GM23338 (cell line): ENCODE measurements around the gene USP6NL. TPM values are rescaled to one million over a fixed set of nuclear protein-coding genes. Genes with fewer than 3 reads are reported as not detected.

Experiments used
- ATAC-seq: fragments of 200-7000 bp; cut with Tn5 transposase; 3 replicates; pipeline ENCODE4 v1.9.1; 2020
- DNase-seq: peaks from one replicate; pipeline ENCODE4 v3.0.0-alpha.2; 2015; ENCODE audit warnings: low spot score
- H2AFZ ChIP-seq: fragments of 200-600 bp; sonication (generic); 2 replicates; pipeline ENCODE4 v1.8.0; 2016; ENCODE audit warnings: antibody characterized with exemption, mild to moderate bottlenecking, moderate library complexity
- H3F3A ChIP-seq: fragments of 200-600 bp; sonication (generic); replicated peaks from 2 replicates; pipeline ENCODE4 v1.8.0; 2017; ENCODE audit warnings: antibody characterized with exemption, mixed run types, low read depth
- H3K27ac ChIP-seq: fragments of 200-600 bp; sonication (generic); 2 replicates; pipeline ENCODE4 v1.6.1; 2016; ENCODE audit warnings: low read depth
- H3K27me3 ChIP-seq: fragments of 200-600 bp; sonication (generic); 2 replicates; pipeline ENCODE4 v1.8.0; 2016; ENCODE audit warnings: mild to moderate bottlenecking, mixed run types, moderate library complexity; ENCODE audit not compliant: insufficient read depth
- H3K36me3 ChIP-seq: fragments of 200-600 bp; sonication (generic); 2 replicates; pipeline ENCODE4 v1.8.0; 2016; ENCODE audit warnings: mild to moderate bottlenecking; ENCODE audit not compliant: insufficient read depth
- H3K4me1 ChIP-seq: fragments of 200-600 bp; sonication (generic); 2 replicates; pipeline ENCODE4 v1.8.0; 2016; ENCODE audit warnings: mild to moderate bottlenecking, moderate library complexity; ENCODE audit not compliant: insufficient read depth
- H3K4me2 ChIP-seq: fragments of 200-600 bp; sonication (generic); 2 replicates; pipeline ENCODE4 v1.7.1; 2017; ENCODE audit warnings: mixed run types
- H3K4me3 ChIP-seq: fragments of 200-600 bp; sonication (generic); 2 replicates; pipeline ENCODE4 v1.6.1; 2016; ENCODE audit warnings: mixed run types
- H3K79me2 ChIP-seq: fragments of 200-600 bp; sonication (generic); replicated peaks from 2 replicates; pipeline ENCODE4 v1.8.0; 2017; ENCODE audit warnings: mild to moderate bottlenecking; ENCODE audit not compliant: insufficient read depth
- H3K9me2 ChIP-seq: fragments of 200-600 bp; sonication (generic); 2 replicates; pipeline ENCODE4 v1.8.0; 2017; ENCODE audit not compliant: insufficient read depth
- H4K20me1 ChIP-seq: fragments of 200-600 bp; sonication (generic); replicated peaks from 2 replicates; pipeline ENCODE4 v1.8.0; 2017; ENCODE audit warnings: mild to moderate bottlenecking; ENCODE audit not compliant: insufficient read depth
- H3K27ac Mint-ChIP-seq: 2 replicates; pipeline ENCODE4 v1.8.0; 2020; ENCODE audit warnings: inconsistent platforms, mild to moderate bottlenecking, moderate library complexity, mixed read lengths
- H3K27me3 Mint-ChIP-seq: 3 replicates; pipeline ENCODE4 v1.8.0; 2022; ENCODE audit warnings: low read depth, mild to moderate bottlenecking, moderate library complexity, mixed read lengths, inconsistent platforms; ENCODE audit not compliant: insufficient read depth, poor library complexity
- H3K36me3 Mint-ChIP-seq: 3 replicates; pipeline ENCODE4 v1.8.0; 2021; ENCODE audit warnings: low read depth, mild to moderate bottlenecking, inconsistent platforms, moderate library complexity, mixed read lengths
- H3K4me1 Mint-ChIP-seq: 3 replicates; pipeline ENCODE4 v1.8.0; 2020; ENCODE audit warnings: mild to moderate bottlenecking, inconsistent platforms, mixed read lengths
- H3K4me3 Mint-ChIP-seq: 3 replicates; pipeline ENCODE4 v1.8.0; 2021; ENCODE audit warnings: moderate library complexity, mild to moderate bottlenecking, inconsistent platforms, mixed read lengths
- H3K9me3 Mint-ChIP-seq: 3 replicates; pipeline ENCODE4 v1.8.0; 2020; ENCODE audit warnings: moderate library complexity, mild to moderate bottlenecking, inconsistent platforms, mixed read lengths
- EZH2 ChIP-seq: fragments of 200-600 bp; sonication (generic); IDR thresholded peaks from one replicate; pipeline ENCODE4 v1.8.0; 2017; ENCODE audit warnings: antibody characterized with exemption, mild to moderate bottlenecking, low read depth; ENCODE audit not compliant: unreplicated experiment
- EZH2phosphoT487 ChIP-seq: fragments of 200-600 bp; sonication (generic); IDR thresholded peaks from one replicate; pipeline ENCODE4 v1.8.1; 2018; ENCODE audit warnings: antibody characterized with exemption; ENCODE audit not compliant: unreplicated experiment
- JUNB ChIP-seq: IDR thresholded peaks from one replicate; pipeline ENCODE4 v1.6.1; 2016; ENCODE audit warnings: antibody characterized with exemption; ENCODE audit not compliant: unreplicated experiment
- POLR2AphosphoS5 ChIP-seq: IDR thresholded peaks from 2 replicates; pipeline ENCODE4 v1.6.1; 2016; ENCODE audit warnings: antibody characterized with exemption, low read depth
- ZNF114 ChIP-seq: fragments of 250-450 bp; sonication (Bioruptor Pico); IDR thresholded peaks from 2 replicates; pipeline ENCODE4 v1.5.0; 2020; ENCODE audit warnings: mild to moderate bottlenecking, moderate library complexity
- ZNF331 ChIP-seq: fragments of 250-450 bp; sonication (Bioruptor Pico); IDR thresholded peaks from 2 replicates; pipeline ENCODE4 v1.5.0; 2020; ENCODE audit warnings: low read depth, mild to moderate bottlenecking, moderate library complexity
- polyA plus RNA-seq: library from polyadenylated mRNA; unstranded; fragments of >200 nt; fragmentation: Nextera tagmentation; extraction: Ambion mirVana; gene quantifications from 2 replicates; pipeline ENCODE4 v1.2.1, GENCODE V29; 2016
- total RNA-seq: library from RNA; depleted of rRNA; stranded (reverse); fragments of >200 nt; shearing (Covaris generic); gene quantifications from 2 replicates; pipeline ENCODE4 v1.2.3, GENCODE V29; 2014
- TF ChIP-seq, protein P1 (sequence below): fragments of 250-450 bp; sonication (Bioruptor Pico); IDR thresholded peaks from 2 replicates; pipeline ENCODE4 v1.5.0; 2020; ENCODE audit warnings: mild to moderate bottlenecking, moderate library complexity
- TF ChIP-seq, protein P2 (sequence below): IDR thresholded peaks from 2 replicates; pipeline ENCODE4 v1.6.1; 2016; ENCODE audit warnings: antibody characterized with exemption

Gene USP6NL
- total and polyA plus RNA-seq, 2 experiments from 2014 or later = 8.1 to 29.7 TPM

DNA sequence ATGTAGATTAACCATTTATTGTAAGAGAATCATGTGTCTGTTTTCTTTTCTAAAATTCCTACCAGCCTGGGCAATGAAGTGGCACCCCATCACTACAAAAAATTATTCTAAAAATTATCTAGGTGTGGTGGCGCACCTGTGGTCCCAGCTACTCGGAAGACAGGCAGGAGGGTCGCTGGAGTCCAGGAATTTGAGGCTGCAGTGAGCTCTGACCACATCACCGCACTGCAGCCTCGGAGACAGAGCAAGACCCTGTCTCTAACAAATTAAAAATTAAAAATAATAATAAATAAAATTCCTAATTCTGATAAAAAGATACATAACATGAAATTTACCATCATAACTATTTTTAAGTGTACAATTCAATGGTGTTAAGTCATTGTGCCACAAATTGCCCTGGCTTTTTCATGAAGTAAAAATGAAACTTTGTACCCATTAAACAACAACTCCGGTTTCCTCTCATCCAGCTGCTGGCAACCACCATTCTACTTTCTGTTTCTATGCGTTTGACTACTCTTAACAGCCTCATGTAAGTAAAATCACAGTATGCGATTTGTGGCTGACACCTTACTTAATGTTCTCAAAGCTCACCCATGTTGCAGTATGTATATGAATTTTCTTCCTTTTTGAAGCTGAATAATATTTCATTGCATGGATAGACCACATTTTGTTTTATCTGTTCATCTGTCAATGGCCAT is 20.6 kb upstream of the USP6NL start (continued):
- TF ChIP-seq, protein P1, sequence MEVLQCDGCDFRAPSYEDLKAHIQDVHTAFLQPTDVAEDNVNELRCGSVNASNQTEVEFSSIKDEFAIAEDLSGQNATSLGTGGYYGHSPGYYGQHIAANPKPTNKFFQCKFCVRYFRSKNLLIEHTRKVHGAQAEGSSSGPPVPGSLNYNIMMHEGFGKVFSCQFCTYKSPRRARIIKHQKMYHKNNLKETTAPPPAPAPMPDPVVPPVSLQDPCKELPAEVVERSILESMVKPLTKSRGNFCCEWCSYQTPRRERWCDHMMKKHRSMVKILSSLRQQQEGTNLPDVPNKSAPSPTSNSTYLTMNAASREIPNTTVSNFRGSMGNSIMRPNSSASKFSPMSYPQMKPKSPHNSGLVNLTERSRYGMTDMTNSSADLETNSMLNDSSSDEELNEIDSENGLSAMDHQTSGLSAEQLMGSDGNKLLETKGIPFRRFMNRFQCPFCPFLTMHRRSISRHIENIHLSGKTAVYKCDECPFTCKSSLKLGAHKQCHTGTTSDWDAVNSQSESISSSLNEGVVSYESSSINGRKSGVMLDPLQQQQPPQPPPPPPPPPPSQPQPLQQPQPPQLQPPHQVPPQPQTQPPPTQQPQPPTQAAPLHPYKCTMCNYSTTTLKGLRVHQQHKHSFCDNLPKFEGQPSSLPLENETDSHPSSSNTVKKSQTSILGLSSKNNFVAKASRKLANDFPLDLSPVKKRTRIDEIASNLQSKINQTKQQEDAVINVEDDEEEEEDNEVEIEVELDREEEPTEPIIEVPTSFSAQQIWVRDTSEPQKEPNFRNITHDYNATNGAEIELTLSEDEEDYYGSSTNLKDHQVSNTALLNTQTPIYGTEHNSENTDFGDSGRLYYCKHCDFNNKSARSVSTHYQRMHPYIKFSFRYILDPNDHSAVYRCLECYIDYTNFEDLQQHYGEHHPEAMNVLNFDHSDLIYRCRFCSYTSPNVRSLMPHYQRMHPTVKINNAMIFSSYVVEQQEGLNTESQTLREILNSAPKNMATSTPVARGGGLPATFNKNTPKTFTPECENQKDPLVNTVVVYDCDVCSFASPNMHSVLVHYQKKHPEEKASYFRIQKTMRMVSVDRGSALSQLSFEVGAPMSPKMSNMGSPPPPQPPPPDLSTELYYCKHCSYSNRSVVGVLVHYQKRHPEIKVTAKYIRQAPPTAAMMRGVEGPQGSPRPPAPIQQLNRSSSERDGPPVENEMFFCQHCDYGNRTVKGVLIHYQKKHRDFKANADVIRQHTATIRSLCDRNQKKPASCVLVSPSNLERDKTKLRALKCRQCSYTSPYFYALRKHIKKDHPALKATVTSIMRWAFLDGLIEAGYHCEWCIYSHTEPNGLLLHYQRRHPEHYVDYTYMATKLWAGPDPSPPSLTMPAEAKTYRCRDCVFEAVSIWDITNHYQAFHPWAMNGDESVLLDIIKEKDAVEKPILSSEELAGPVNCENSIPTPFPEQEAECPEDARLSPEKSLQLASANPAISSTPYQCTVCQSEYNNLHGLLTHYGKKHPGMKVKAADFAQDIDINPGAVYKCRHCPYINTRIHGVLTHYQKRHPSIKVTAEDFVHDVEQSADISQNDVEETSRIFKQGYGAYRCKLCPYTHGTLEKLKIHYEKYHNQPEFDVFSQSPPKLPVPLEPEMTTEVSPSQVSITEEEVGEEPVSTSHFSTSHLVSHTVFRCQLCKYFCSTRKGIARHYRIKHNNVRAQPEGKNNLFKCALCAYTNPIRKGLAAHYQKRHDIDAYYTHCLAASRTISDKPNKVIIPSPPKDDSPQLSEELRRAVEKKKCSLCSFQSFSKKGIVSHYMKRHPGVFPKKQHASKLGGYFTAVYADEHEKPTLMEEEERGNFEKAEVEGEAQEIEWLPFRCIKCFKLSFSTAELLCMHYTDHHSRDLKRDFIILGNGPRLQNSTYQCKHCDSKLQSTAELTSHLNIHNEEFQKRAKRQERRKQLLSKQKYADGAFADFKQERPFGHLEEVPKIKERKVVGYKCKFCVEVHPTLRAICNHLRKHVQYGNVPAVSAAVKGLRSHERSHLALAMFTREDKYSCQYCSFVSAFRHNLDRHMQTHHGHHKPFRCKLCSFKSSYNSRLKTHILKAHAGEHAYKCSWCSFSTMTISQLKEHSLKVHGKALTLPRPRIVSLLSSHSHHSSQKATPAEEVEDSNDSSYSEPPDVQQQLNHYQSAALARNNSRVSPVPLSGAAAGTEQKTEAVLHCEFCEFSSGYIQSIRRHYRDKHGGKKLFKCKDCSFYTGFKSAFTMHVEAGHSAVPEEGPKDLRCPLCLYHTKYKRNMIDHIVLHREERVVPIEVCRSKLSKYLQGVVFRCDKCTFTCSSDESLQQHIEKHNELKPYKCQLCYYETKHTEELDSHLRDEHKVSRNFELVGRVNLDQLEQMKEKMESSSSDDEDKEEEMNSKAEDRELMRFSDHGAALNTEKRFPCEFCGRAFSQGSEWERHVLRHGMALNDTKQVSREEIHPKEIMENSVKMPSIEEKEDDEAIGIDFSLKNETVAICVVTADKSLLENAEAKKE = no peak
- TF ChIP-seq ZNF114 (CRISPR knock-in tag) (no peak), ZNF331 (CRISPR knock-in tag) (no peak), EZH2phosphoT487 (no peak), EZH2 (no peak)
- TF ChIP-seq, protein P2, sequence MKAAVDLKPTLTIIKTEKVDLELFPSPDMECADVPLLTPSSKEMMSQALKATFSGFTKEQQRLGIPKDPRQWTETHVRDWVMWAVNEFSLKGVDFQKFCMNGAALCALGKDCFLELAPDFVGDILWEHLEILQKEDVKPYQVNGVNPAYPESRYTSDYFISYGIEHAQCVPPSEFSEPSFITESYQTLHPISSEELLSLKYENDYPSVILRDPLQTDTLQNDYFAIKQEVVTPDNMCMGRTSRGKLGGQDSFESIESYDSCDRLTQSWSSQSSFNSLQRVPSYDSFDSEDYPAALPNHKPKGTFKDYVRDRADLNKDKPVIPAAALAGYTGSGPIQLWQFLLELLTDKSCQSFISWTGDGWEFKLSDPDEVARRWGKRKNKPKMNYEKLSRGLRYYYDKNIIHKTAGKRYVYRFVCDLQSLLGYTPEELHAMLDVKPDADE = no peak

- H3F3A ChIP-seq = no peaks in the 10 kb centered on the region
- Mint-ChIP-seq H3K4me3 (no peak overlapping the region), H3K9me3 (no peaks in the 10 kb centered on the region), H3K27ac (no peak overlapping the region), H3K4me1 (no peaks in the 10 kb centered on the region), H3K36me3 (no peaks in the 10 kb centered on the region), H3K27me3 (no peaks in the 10 kb centered on the region)
- H3K4me3 ChIP-seq = no peak overlapping the region
- no peaks in the 10 kb centered on the region for H3K4me1 ChIP-seq
- H3K27me3 ChIP-seq = no peaks in the 10 kb centered on the region
- H3K4me2 ChIP-seq = no peak overlapping the region
- no peaks in the 10 kb centered on the region for H3K9me2 ChIP-seq
- no peak overlapping the region for H2AFZ ChIP-seq
- no peaks in the 10 kb centered on the region for H3K79me2 ChIP-seq
- ATAC-seq (no peak), DNase-seq (no peak)
- no peak overlapping the region for H3K27ac ChIP-seq
- H4K20me1 ChIP-seq = no peaks in the 10 kb centered on the region
- H3K36me3 ChIP-seq = no peaks in the 10 kb centered on the region
- TF ChIP-seq POLR2AphosphoS5 (no peak), JUNB (no peak), EZH2phosphoT487 (no peak)
- TF ChIP-seq, protein P2 = no peak
These were observed 19.8 kb upstream of the USP6NL start for GRCh38 chr10:11631291-11631690.
